ENCODE data around the gene NDUFS4.

NDUFS4 gene

DNA sequence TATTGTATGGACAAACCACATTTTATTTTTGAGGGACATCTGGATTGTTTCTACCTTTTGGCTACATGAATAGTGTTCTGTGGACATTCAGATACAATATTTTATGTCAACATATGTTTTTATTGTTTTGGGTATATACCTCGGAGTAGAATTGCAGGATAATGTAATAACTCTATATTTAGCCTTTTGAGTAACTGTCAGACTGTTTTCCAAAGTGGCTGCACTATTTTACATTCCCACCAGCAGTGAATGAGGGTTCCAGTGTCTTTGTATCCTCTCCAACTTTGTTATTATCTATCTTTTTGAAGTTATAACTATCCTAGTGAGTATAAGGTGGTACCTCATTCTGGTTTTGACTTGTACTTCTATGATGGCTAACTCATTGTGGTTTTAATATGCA, 11.0 kb downstream of the NDUFS4 start:
- Histone ChIP-seq H3K27ac (replicated peaks) (no peak overlapping the region), H3K27me3 (ENCODE audit: insufficient read depth, poor library complexity, severe bottlenecking) (no peaks in the 10 kb centered on the region), H3K4me3 (replicated peaks; ENCODE audit: insufficient read depth, low read length) (no peak overlapping the region)
- no peak for DNase-seq (ENCODE audit: low read depth in 1 of 2, low spot score in 1 of 2)
- TF ChIP-seq, protein P1, sequence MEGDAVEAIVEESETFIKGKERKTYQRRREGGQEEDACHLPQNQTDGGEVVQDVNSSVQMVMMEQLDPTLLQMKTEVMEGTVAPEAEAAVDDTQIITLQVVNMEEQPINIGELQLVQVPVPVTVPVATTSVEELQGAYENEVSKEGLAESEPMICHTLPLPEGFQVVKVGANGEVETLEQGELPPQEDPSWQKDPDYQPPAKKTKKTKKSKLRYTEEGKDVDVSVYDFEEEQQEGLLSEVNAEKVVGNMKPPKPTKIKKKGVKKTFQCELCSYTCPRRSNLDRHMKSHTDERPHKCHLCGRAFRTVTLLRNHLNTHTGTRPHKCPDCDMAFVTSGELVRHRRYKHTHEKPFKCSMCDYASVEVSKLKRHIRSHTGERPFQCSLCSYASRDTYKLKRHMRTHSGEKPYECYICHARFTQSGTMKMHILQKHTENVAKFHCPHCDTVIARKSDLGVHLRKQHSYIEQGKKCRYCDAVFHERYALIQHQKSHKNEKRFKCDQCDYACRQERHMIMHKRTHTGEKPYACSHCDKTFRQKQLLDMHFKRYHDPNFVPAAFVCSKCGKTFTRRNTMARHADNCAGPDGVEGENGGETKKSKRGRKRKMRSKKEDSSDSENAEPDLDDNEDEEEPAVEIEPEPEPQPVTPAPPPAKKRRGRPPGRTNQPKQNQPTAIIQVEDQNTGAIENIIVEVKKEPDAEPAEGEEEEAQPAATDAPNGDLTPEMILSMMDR (IDR thresholded peaks at IDR 0.05; ENCODE audit: insufficient read depth, low read length), result no peak
- TF ChIP-seq REST (IDR thresholded peaks at IDR 0.05; ENCODE audit: insufficient replicate concordance, low read depth), result no peak
- no peak for TF ChIP-seq GABPA (IDR thresholded peaks at IDR 0.05; ENCODE audit: low read depth)
- TF ChIP-seq SPI1 (IDR thresholded peaks at IDR 0.05; ENCODE audit: borderline replicate concordance, low read depth), result no peak
- TF ChIP-seq POLR2AphosphoS5 (IDR thresholded peaks at IDR 0.05; ENCODE audit: low read depth), result no peak

GRCh38 chr5:53575101-53575500, 14.7 kb downstream of the NDUFS4 start:
- H3K4me3 ChIP-seq (replicated peaks; ENCODE audit: insufficient read depth, low read length), result no peak overlapping the region
- no peak overlapping the region for H3K27ac ChIP-seq (replicated peaks)
- DNase-seq (ENCODE audit: low read depth in 1 of 2, low spot score in 1 of 2), result no peak
- H3K27me3 ChIP-seq (ENCODE audit: insufficient read depth, poor library complexity, severe bottlenecking), result no peaks in the 10 kb centered on the region
- no peak for TF ChIP-seq REST (IDR thresholded peaks at IDR 0.05; ENCODE audit: insufficient replicate concordance, low read depth)
- TF ChIP-seq GABPA (IDR thresholded peaks at IDR 0.05; ENCODE audit: low read depth), result no peak
- no peak for TF ChIP-seq SPI1 (IDR thresholded peaks at IDR 0.05; ENCODE audit: borderline replicate concordance, low read depth)
- TF ChIP-seq, protein P1 (IDR thresholded peaks at IDR 0.05; ENCODE audit: insufficient read depth, low read length), result no peak
- no peak for TF ChIP-seq POLR2AphosphoS5 (IDR thresholded peaks at IDR 0.05; ENCODE audit: low read depth)

GRCh38 chr5:53575831-53576230, 15.4 kb downstream of the NDUFS4 start:
- no peak for DNase-seq (ENCODE audit: low read depth in 1 of 2, low spot score in 1 of 2)

More at GRCh38 chr5:53575831-53576230, 15.4 kb downstream of the NDUFS4 start:
- Histone ChIP-seq H3K27me3 (ENCODE audit: insufficient read depth, poor library complexity, severe bottlenecking) (no peaks in the 10 kb centered on the region), H3K27ac (replicated peaks) (no peak overlapping the region), H3K4me3 (replicated peaks; ENCODE audit: insufficient read depth, low read length) (no peak overlapping the region)
- TF ChIP-seq, protein P1 (IDR thresholded peaks at IDR 0.05; ENCODE audit: insufficient read depth, low read length), result no peak
- TF ChIP-seq POLR2AphosphoS5 (IDR thresholded peaks at IDR 0.05; ENCODE audit: low read depth) (no peak), GABPA (IDR thresholded peaks at IDR 0.05; ENCODE audit: low read depth) (no peak), REST (IDR thresholded peaks at IDR 0.05; ENCODE audit: insufficient replicate concordance, low read depth) (no peak), SPI1 (IDR thresholded peaks at IDR 0.05; ENCODE audit: borderline replicate concordance, low read depth) (no peak)

All from HL-60 (cell line).